Transverse colon (tissue), 4 donors: Measurements from ENCODE around the gene ZNF714.

Experiments used
- CTCF ChIP-seq, 5 experiments: fragments of 200-600 bp in 3 of 5; fragments of 450-650 bp in 2 of 5; sonication (generic) in 3 of 5; IDR thresholded peaks; 1 replicate in 2 of 5; 2 replicates in 3 of 5; pipeline ENCODE4 v1.5.1; 2016 to 2017; ENCODE audit warnings: antibody characterized with exemption in 5 of 5, inconsistent platforms in 3 of 5, mild to moderate bottlenecking in 2 of 5, moderate library complexity in 1 of 5
- POLR2A ChIP-seq: fragments of 450-650 bp; IDR thresholded peaks from one replicate; pipeline ENCODE4 v1.6.1; 2016; ENCODE audit warnings: antibody characterized with exemption, mild to moderate bottlenecking, moderate library complexity
- POLR2AphosphoS5 ChIP-seq, 3 donors: sonication (generic); formaldehyde crosslinking; IDR thresholded peaks; one replicate each; pipeline ENCODE4 v1.6.1; 2016; ENCODE audit warnings: antibody characterized with exemption in 3 of 3

GRCh38 chr19:21046489-21046888 lies 35.5 kb upstream of the ZNF714 start:
- TF ChIP-seq CTCF (IDR thresholded peaks at IDR 0.05) (no peak), POLR2AphosphoS5 (IDR thresholded peaks at IDR 0.05) (no peak), POLR2A (no peak)
